ENCODE data around the gene TRIM65. TPM values are rescaled to one million over a fixed set of nuclear protein-coding genes. Genes with fewer than 3 reads are reported as not detected.

TRIM65 gene
- total RNA-seq, 4 donors from 2014 or later = 14.0 to 22.7 (median 16.9) TPM

- Histone ChIP-seq H3K27ac (no peak overlapping the region), H3K4me3 (no peak overlapping the region), H3K27me3 (no peaks in the 10 kb centered on the region), H3K36me3 (peaks cover 0 to 8% (median 0%) of the 10 kb centered on the region in 3 donors), H3K4me1 (no peaks in the 10 kb centered on the region), H3K9me3 (no peaks in the 10 kb centered on the region)
- DNase-seq = no peak
- TF ChIP-seq, protein P1, sequence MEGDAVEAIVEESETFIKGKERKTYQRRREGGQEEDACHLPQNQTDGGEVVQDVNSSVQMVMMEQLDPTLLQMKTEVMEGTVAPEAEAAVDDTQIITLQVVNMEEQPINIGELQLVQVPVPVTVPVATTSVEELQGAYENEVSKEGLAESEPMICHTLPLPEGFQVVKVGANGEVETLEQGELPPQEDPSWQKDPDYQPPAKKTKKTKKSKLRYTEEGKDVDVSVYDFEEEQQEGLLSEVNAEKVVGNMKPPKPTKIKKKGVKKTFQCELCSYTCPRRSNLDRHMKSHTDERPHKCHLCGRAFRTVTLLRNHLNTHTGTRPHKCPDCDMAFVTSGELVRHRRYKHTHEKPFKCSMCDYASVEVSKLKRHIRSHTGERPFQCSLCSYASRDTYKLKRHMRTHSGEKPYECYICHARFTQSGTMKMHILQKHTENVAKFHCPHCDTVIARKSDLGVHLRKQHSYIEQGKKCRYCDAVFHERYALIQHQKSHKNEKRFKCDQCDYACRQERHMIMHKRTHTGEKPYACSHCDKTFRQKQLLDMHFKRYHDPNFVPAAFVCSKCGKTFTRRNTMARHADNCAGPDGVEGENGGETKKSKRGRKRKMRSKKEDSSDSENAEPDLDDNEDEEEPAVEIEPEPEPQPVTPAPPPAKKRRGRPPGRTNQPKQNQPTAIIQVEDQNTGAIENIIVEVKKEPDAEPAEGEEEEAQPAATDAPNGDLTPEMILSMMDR (IDR thresholded peaks at IDR 0.05) = no peak
- TF ChIP-seq POLR2A (IDR thresholded peaks at IDR 0.05) = no peak
These were observed 20.6 kb upstream of the TRIM65 start for GRCh38 chr17:75917141-75917916.

DNA sequence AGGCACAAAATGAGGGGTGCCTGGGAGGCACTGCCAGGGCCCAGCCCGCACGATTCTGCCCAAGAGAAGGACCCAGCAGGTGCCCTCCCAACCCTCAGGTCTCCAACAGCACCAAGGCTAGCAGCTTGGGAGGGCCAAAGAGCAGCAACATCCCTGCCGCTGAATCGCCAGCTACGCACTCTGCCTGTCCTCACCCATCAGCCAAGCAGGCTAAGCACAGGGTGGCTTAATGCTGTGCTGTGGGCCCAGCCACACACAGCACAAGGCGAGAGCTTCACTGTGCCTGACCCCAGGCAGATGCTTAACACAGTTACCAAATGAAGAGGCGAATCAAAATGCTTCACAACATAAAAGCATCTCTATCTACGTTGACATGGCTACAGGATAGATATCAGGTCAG is 18.5 kb upstream of the TRIM65 start:
- Histone ChIP-seq H3K27me3 (no peaks in the 10 kb centered on the region), H3K4me1 (no peaks in the 10 kb centered on the region), H3K9me3 (no peaks in the 10 kb centered on the region), H3K4me3 (no peak overlapping the region), H3K27ac (no peak overlapping the region), H3K36me3 (peaks cover 0 to 8% (median 0%) of the 10 kb centered on the region in 3 donors)
- DNase-seq = no peak
- no peak for TF ChIP-seq POLR2A (IDR thresholded peaks at IDR 0.05)
- TF ChIP-seq, protein P1 (IDR thresholded peaks at IDR 0.05) = no peak

DNA sequence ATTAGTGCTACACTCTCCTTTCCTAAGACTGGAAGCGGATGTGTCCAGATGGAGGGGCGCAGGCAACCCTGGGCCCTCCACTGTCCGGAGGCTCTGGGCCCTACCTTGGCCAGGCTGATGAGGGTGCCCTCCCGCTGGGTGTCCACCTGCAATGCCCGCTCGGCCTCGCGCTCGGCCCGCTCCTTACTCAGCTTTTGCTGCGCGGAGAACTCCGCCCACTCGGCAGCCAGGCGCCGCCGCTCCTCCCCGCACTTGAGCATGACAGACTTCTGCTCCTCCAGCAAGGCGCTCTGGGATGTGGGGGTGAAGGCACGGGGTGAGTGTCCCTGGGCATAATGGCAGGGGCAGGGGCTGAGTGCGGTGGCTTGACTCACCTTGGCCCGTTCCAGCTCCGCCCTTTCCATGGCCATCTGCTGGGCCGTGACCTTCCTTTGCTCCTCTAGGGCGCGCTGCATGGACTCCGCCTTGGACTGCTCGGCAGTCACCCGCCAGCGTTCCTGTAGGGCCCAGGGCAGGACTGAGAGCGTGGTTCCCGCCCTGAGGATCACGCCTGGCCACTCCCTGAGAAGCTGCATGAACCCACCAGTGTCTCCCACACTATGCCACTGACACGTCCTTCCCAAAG is 18.0 kb upstream of the TRIM65 start:
- TF ChIP-seq POLR2A (IDR thresholded peaks at IDR 0.05) = no peak
- TF ChIP-seq, protein P1 (IDR thresholded peaks at IDR 0.05) = no peak
- DNase-seq = no peak
- no peaks in the 10 kb centered on the region for H3K27me3 ChIP-seq
- peaks cover 0 to 8% (median 0%) of the 10 kb centered on the region in 3 donors for H3K36me3 ChIP-seq
- no peaks in the 10 kb centered on the region for H3K9me3 ChIP-seq
- peaks cover 0 to 4% (median 0%) of the 10 kb centered on the region in 4 donors for H3K4me1 ChIP-seq
- no peak overlapping the region for H3K4me3 ChIP-seq
- H3K27ac ChIP-seq = no peak overlapping the region

- Histone ChIP-seq H3K4me3 (no peak overlapping the region), H3K36me3 (peaks cover 0 to 8% (median 0%) of the 10 kb centered on the region in 3 donors), H3K27ac (no peak overlapping the region), H3K27me3 (no peaks in the 10 kb centered on the region), H3K9me3 (no peaks in the 10 kb centered on the region), H3K4me1 (peaks cover 0 to 4% (median 0%) of the 10 kb centered on the region in 4 donors)
- TF ChIP-seq, protein P1 (IDR thresholded peaks at IDR 0.05) = no peak
- TF ChIP-seq POLR2A (IDR thresholded peaks at IDR 0.05) = no peak
- DNase-seq = no peak
These were observed 16.9 kb upstream of the TRIM65 start for GRCh38 chr17:75913537-75914210.

GRCh38 chr17:75910699-75911098 is 13.9 kb upstream of the TRIM65 start:
- TF ChIP-seq POLR2A (IDR thresholded peaks at IDR 0.05) = no peak
- TF ChIP-seq, protein P1 (IDR thresholded peaks at IDR 0.05) = no peak
- Histone ChIP-seq H3K9me3 (no peaks in the 10 kb centered on the region), H3K36me3 (peaks cover 0 to 8% (median 0%) of the 10 kb centered on the region in 3 donors)

More at GRCh38 chr17:75910699-75911098, 13.9 kb upstream of the TRIM65 start:
- H3K27me3 ChIP-seq = no peaks in the 10 kb centered on the region
- no peak overlapping the region for H3K4me3 ChIP-seq
- H3K4me1 ChIP-seq = peaks cover 0 to 4% (median 0%) of the 10 kb centered on the region in 4 donors
- no peak overlapping the region for H3K27ac ChIP-seq
- no peak for DNase-seq
